Bronchial epithelial cell (primary cell): ENCODE data around the gene CDCA7. TPM values are rescaled to one million over a fixed set of nuclear protein-coding genes. Genes with fewer than 3 reads are reported as not detected.
"Not testable (repeated sequence)": the region's sequence is repeated elsewhere in the genome, so short reads cannot be mapped to it uniquely, and the experiment has no call there.

Experiments
- DNase-seq: peaks from one replicate; pipeline ENCODE4 v3.0.0-alpha.2; 2010; ENCODE audit warnings: low read depth
- FAIRE-seq: peaks from 2 replicates; lab custom pipeline; 2011; peaks lifted over from hg19 to GRCh38; lab: Jason Lieb, UNC
- H3K27me3 ChIP-seq: 2 replicates; pipeline ENCODE4 v1.5.1; 2011; ENCODE audit warnings: low read length; ENCODE audit not compliant: control insufficient read depth, insufficient read depth
- H3K36me3 ChIP-seq: 2 replicates; pipeline ENCODE4 v1.5.1; 2011; ENCODE audit warnings: low read length; ENCODE audit not compliant: control insufficient read depth, insufficient read depth
- H3K4me3 ChIP-seq: 2 replicates; pipeline ENCODE4 v1.5.1; 2011; ENCODE audit warnings: mild to moderate bottlenecking, low read depth, low read length, control low read depth
- CTCF ChIP-seq: IDR thresholded peaks from 2 replicates; pipeline ENCODE4 v1.5.1; 2011; ENCODE audit warnings: mild to moderate bottlenecking, moderate library complexity, low read length, control low read depth, inconsistent platforms; ENCODE audit not compliant: insufficient read depth, severe bottlenecking
- total RNA-seq: library from RNA; depleted of rRNA; stranded (reverse); fragments of >200 nt; gene quantifications from 2 replicates; pipeline ENCODE4 v1.2.1, GENCODE V29; 2014

Gene CDCA7
- total RNA-seq, 1 donor from 2014 or later = 2.4 TPM

GRCh38 chr2:173370198-173370597, 15.5 kb downstream of the CDCA7 start:
- no peaks in the 10 kb centered on the region for H3K27me3 ChIP-seq
- peaks cover 3% of the 10 kb centered on the region for H3K36me3 ChIP-seq
- no peak for FAIRE-seq
- TF ChIP-seq CTCF = no peak
- H3K4me3 ChIP-seq = no peak overlapping the region
- no peak for DNase-seq

- DNase-seq (no peak), FAIRE-seq (no peak)
- H3K36me3 ChIP-seq = peaks cover 3% of the 10 kb centered on the region
- H3K4me3 ChIP-seq = no peak overlapping the region
- no peaks in the 10 kb centered on the region for H3K27me3 ChIP-seq
- TF ChIP-seq CTCF = no peak
These were observed 16.4 kb downstream of the CDCA7 start for GRCh38 chr2:173371023-173371422.

- no peak for DNase-seq
- TF ChIP-seq CTCF = no peak
- no peak for FAIRE-seq
- H3K36me3 ChIP-seq = no peaks in the 10 kb centered on the region
- no peaks in the 10 kb centered on the region for H3K27me3 ChIP-seq
- H3K4me3 ChIP-seq = no peak overlapping the region
These were observed 18.6 kb downstream of the CDCA7 start for GRCh38 chr2:173373290-173373689.

GRCh38 chr2:173374634-173375033, 20.0 kb downstream of the CDCA7 start:
- no peaks in the 10 kb centered on the region for H3K27me3 ChIP-seq
- DNase-seq (no peak), FAIRE-seq (no peak)
- no peaks in the 10 kb centered on the region for H3K36me3 ChIP-seq
- no peak overlapping the region for H3K4me3 ChIP-seq
- no peak for TF ChIP-seq CTCF

GRCh38 chr2:173385534-173385933, 30.9 kb downstream of the CDCA7 start:
- not testable (repeated sequence) for H3K36me3 ChIP-seq, H3K27me3 ChIP-seq, DNase-seq, FAIRE-seq, H3K4me3 ChIP-seq

GRCh38 chr2:173386021-173386737, 31.5 kb downstream of the CDCA7 start:
- no peak for FAIRE-seq
- TF ChIP-seq CTCF = no peak
- H3K27me3 ChIP-seq = no peaks in the 10 kb centered on the region
- no peak for DNase-seq
- no peak overlapping the region for H3K4me3 ChIP-seq
- peaks cover 1% of the 10 kb centered on the region for H3K36me3 ChIP-seq
